Heart left ventricle (tissue), 16 donors: Measurements from ENCODE around the gene ANKRD17. TPM values are rescaled to one million over a fixed set of nuclear protein-coding genes. Genes with fewer than 3 reads are reported as not detected.
A peak's percentile ranks its signal among the peaks of the same experiment; 100 is the strongest.

Source experiments
- ATAC-seq, 4 donors: fragments of 200-7000 bp; cut with Tn5 transposase; one replicate each; pipeline ENCODE4 v1.9.1; 2020 to 2022; ENCODE audit warnings: moderate library complexity in 4 of 4, mild to moderate bottlenecking in 3 of 4, moderate number of reproducible peaks in 1 of 4
- DNase-seq, 5 donors: peaks; one replicate each; pipeline ENCODE4 v3.0.0-alpha.2; 2020
- H3K27ac ChIP-seq, 12 donors: fragments of 200-600 bp; sonication (generic) in 4 of 12; one replicate each; pipeline versions ENCODE4 v1.5.0 to v1.8.0; 2016 to 2022; ENCODE audit warnings: mild to moderate bottlenecking in 2 of 12
- H3K27me3 ChIP-seq, 9 donors: fragments of 200-600 bp; sonication (generic) in 2 of 9; one replicate each; pipeline versions ENCODE4 v1.5.1 to v1.8.0; 2016 to 2022; ENCODE audit warnings: mild to moderate bottlenecking in 3 of 9
- H3K36me3 ChIP-seq, 9 donors: fragments of 200-600 bp; sonication (generic) in 2 of 9; one replicate each; pipeline versions ENCODE4 v1.5.0 to v1.8.0; 2018 to 2022; ENCODE audit warnings: mild to moderate bottlenecking in 2 of 9
- H3K4me1 ChIP-seq, 12 donors: fragments of 200-600 bp; sonication (generic) in 4 of 12; one replicate each; pipeline versions ENCODE4 v1.5.0 to v1.8.0; 2016 to 2022; ENCODE audit warnings: mild to moderate bottlenecking in 3 of 12
- H3K4me3 ChIP-seq, 12 donors: fragments of 200-600 bp; sonication (generic) in 4 of 12; one replicate each; pipeline versions ENCODE4 v1.5.0 to v1.8.0; 2017 to 2022; ENCODE audit warnings: mild to moderate bottlenecking in 9 of 12, moderate library complexity in 4 of 12
- H3K9me3 ChIP-seq, 12 donors: fragments of 200-600 bp; sonication (generic) in 4 of 12; one replicate each; pipeline versions ENCODE4 v1.5.0 to v1.8.0; 2016 to 2022; ENCODE audit warnings: mild to moderate bottlenecking in 1 of 12
- CTCF ChIP-seq, 12 donors: fragments of 200-600 bp; sonication (generic) in 4 of 12; IDR thresholded peaks; one replicate each; pipeline versions ENCODE4 v1.5.0 to v1.8.0; 2018 to 2022; ENCODE audit warnings: antibody characterized with exemption in 12 of 12, mild to moderate bottlenecking in 5 of 12
- POLR2A ChIP-seq, 2 donors: fragments of 450-650 bp; IDR thresholded peaks; one replicate each; pipeline ENCODE4 v1.6.1; 2017; ENCODE audit warnings: antibody characterized with exemption in 2 of 2, mild to moderate bottlenecking in 2 of 2, moderate library complexity in 2 of 2
- WGBS, 4 donors: extraction: QIAGEN DNeasy Blood & Tissue Kit in 2 of 4; methylation state at CpG; one replicate each; pipeline versions ENCODE4 v1.1.5 to v1.1.7; 2013 to 2018; 5-methylcytosine and 5-hydroxymethylcytosine counted together
- intact Hi-C, 10 donors: fragments of 100-400 bp; cut with DNase I; formaldehyde crosslinking; loops; one replicate each; pipeline versions ENCODE4 v1.11.1 to v1.14.2; 2022
- polyA plus RNA-seq, 2 donors: library from polyadenylated mRNA; stranded (reverse); fragments of 200-250 nt; gene quantifications; one replicate each; pipeline ENCODE4 v1.2.3, GENCODE V29; 2013
- total RNA-seq, 9 donors: library from RNA; depleted of rRNA in 2 of 9; stranded (reverse); fragments of >200 nt in 2 of 9; fragmentation: NEBNext Ultra II Directional in 3 of 9; extraction: Animal tissue kit (Norgen Biotek cat#: 25700) in 3 of 9; gene quantifications; one replicate each; pipeline versions ENCODE4 v1.1.0 to v1.2.4, GENCODE V29; 2016 to 2023
- donor health status: ischemic (EF 13 %, LVEDD 7.1; RV severe dilation, severe dysfunction).
- donor health status: healthy with polysubstance abuse.
- donor health status: DM: no; HTN: yes; CAD: no.
- donor health status: DM: no; HTN: no; CAD: no.
- donor health status: ischemic (EF 25% LVEDD 6.9; RV normal size, moderate dysfunction).
- donor health status: ischemic (EF 25% LVEDD 5.7; RV mildly dilated, moderate dysfunction).
- donor health status: healthy.
- donor health status: DM: yes; HTN: yes; CAD: no.
- donor health status: ischemic (EF 35%, LVEDD 5.7; RV mildly dilated, moderate dysfunction).
- donor health status: nonischemic (EF 11% LVEDD 7.7; RV severe dilation, severe dysfunction).
- donor health status: DM: yes; HTN: yes; CAD: no.
- donor health status: PGD.
- donor health status: ischemic (EF 29% LVEDD 5.4; RV normal size, mild dysfunction).
- donor health status: nonischemic (EF 23%, LVEDD 6.1; RV moderate dilation, normal function).

The ANKRD17 gene
- total and polyA plus RNA-seq, 11 donors, result 13.0 to 67.1 (median 55.3) TPM

- no peak for DNase-seq
- Histone ChIP-seq H3K27me3 (no peaks in the 10 kb centered on the region), H3K4me3 (no peak overlapping the region), H3K27ac (no peak overlapping the region), H3K36me3 (peaks cover 0 to 99% (median 95%) of the 10 kb centered on the region in 9 donors), H3K9me3 (no peaks in the 10 kb centered on the region), H3K4me1 (peaks cover 0 to 8% (median 0%) of the 10 kb centered on the region in 12 donors)
- intact Hi-C loops, result loop anchor here in 4 of 10 donors (5.0 to 10.0 kb wide), 4 partner anchors 64 to 118 kb away; partner anchors contain the start of gene ANKRD17 (in 2 of the 4)
- 77 to 91% (median 87%) methylated on average over 3 of the region's 3 CpGs for WGBS, 4 donors
- TF ChIP-seq CTCF (IDR thresholded peaks at IDR 0.05) (no peak), POLR2A (IDR thresholded peaks at IDR 0.05) (no peak)
- ATAC-seq, result peak in 1 of 4 donors; percentile 33
Observed at GRCh38 chr4:73139245-73139644, 119.4 kb downstream of the ANKRD17 start.

GRCh38 chr4:73137121-73137520 lies 121.5 kb downstream of the ANKRD17 start:
- no peak overlapping the region for H3K4me3 ChIP-seq
- H3K4me1 ChIP-seq, result peaks cover 0 to 9% (median 0%) of the 10 kb centered on the region in 12 donors
- ATAC-seq, result no peak
- TF ChIP-seq POLR2A (IDR thresholded peaks at IDR 0.05) (no peak), CTCF (IDR thresholded peaks at IDR 0.05) (no peak)
- 61 to 72% (median 65%) methylated on average over 2 of the region's 2 CpGs for WGBS, 4 donors
- no peak for DNase-seq
- H3K27me3 ChIP-seq, result no peaks in the 10 kb centered on the region
- peaks cover 0 to 97% (median 92%) of the 10 kb centered on the region in 9 donors for H3K36me3 ChIP-seq
- intact Hi-C loops, result loop anchor here in 4 of 10 donors (5.0 to 10.0 kb wide), 4 partner anchors 62 to 120 kb away; partner anchors contain the start of gene ANKRD17 (in 2 of the 4)
- no peaks in the 10 kb centered on the region for H3K9me3 ChIP-seq
- H3K27ac ChIP-seq, result no peak overlapping the region

DNA sequence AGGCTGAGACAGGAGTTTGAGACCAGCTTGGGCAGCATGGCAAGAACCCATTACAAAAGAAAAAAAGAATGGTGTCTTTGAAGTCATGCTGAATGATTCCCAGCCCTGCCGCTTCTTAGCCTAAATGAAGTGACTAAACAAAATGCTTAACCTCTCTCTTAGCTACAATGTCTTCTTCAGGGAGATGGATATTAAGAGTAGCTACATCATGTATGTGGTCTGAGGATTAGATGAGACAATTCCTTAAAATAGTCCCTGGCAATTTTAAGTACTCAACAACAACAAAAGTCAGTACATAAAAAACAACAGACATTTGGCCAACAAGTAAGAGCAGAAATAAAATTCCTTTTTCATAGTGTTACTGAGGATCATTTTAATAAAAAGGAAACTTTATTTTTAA lies 124.8 kb downstream of the ANKRD17 start:
- no peak for TF ChIP-seq CTCF (IDR thresholded peaks at IDR 0.05)
- no peak for TF ChIP-seq POLR2A (IDR thresholded peaks at IDR 0.05)
- peaks cover 0 to 95% (median 83%) of the 10 kb centered on the region in 9 donors for H3K36me3 ChIP-seq
- ATAC-seq (no peak), DNase-seq (no peak)
- H3K27me3 ChIP-seq, result no peaks in the 10 kb centered on the region
- H3K4me1 ChIP-seq, result peaks cover 0 to 3% (median 0%) of the 10 kb centered on the region in 12 donors
- 87 to 97% (median 95%) methylated on average over 1 of the region's 1 CpG for WGBS, 4 donors
- intact Hi-C loops, result loop anchor here in 2 of 10 donors (10.0 kb wide), 2 partner anchors 59 to 121 kb away; partner anchors contain the start of gene ANKRD17 (in 1 of the 2)
- H3K27ac ChIP-seq, result no peak overlapping the region
- no peaks in the 10 kb centered on the region for H3K9me3 ChIP-seq
- no peak overlapping the region for H3K4me3 ChIP-seq

- H3K4me1 ChIP-seq, result peaks cover 0 to 3% (median 0%) of the 10 kb centered on the region in 12 donors
- TF ChIP-seq CTCF (IDR thresholded peaks at IDR 0.05), result no peak
- no peak for TF ChIP-seq POLR2A (IDR thresholded peaks at IDR 0.05)
- no peak overlapping the region for H3K27ac ChIP-seq
- no peaks in the 10 kb centered on the region for H3K27me3 ChIP-seq
- 45 to 59% (median 48%) methylated on average over 1 of the region's 1 CpG for WGBS, 4 donors
- intact Hi-C loops, result loop anchor here in 2 of 10 donors (10.0 kb wide), 2 partner anchors 56 to 124 kb away; partner anchors contain the start of gene ANKRD17 (in 1 of the 2)
- no peak for ATAC-seq
- no peaks in the 10 kb centered on the region for H3K9me3 ChIP-seq
- H3K36me3 ChIP-seq, result peaks cover 0 to 96% (median 72%) of the 10 kb centered on the region in 9 donors
- H3K4me3 ChIP-seq, result no peak overlapping the region
- no peak for DNase-seq
Observed at GRCh38 chr4:73131281-73131680, 127.3 kb downstream of the ANKRD17 start.
